GM19328 (cell line): ENCODE results near the gene TRIO.
A peak's percentile ranks its signal among the peaks of the same experiment; 100 is the strongest.

ENCODE experiments used
- ATAC-seq: cut with Tn5 transposase; IDR thresholded peaks from one replicate; pipeline ENCODE4 v1.9.1; 2021; ENCODE audit warnings: mild to moderate bottlenecking, moderate library complexity; ENCODE audit not compliant: unreplicated experiment

Gene TRIO

GRCh38 chr5:14260637-14261036, 117.5 kb downstream of the TRIO start:
- no peak for ATAC-seq

- ATAC-seq = no peak
These were observed 118.1 kb downstream of the TRIO start for GRCh38 chr5:14261235-14261634.

GRCh38 chr5:14261856-14262611, 118.9 kb downstream of the TRIO start:
- ATAC-seq = no peak

- no peak for ATAC-seq
These were observed 120.0 kb downstream of the TRIO start for GRCh38 chr5:14263113-14263512.

GRCh38 chr5:14263699-14264098, 120.6 kb downstream of the TRIO start:
- ATAC-seq = no peak

- ATAC-seq = peak; percentile 87
These were observed 121.6 kb downstream of the TRIO start for GRCh38 chr5:14264605-14265316.

- no peak for ATAC-seq
These were observed 122.4 kb downstream of the TRIO start for GRCh38 chr5:14265570-14265969.

- ATAC-seq = no peak
These were observed 123.0 kb downstream of the TRIO start for GRCh38 chr5:14266171-14266570.

- no peak for ATAC-seq
These were observed 123.5 kb downstream of the TRIO start for GRCh38 chr5:14266686-14267085.

- ATAC-seq = no peak
These were observed 124.2 kb downstream of the TRIO start for GRCh38 chr5:14267166-14267838.

- ATAC-seq = no peak
These were observed 125.0 kb downstream of the TRIO start for GRCh38 chr5:14267991-14268708.

GRCh38 chr5:14268738-14269137, 125.6 kb downstream of the TRIO start:
- no peak for ATAC-seq

GRCh38 chr5:14269395-14269794, 126.3 kb downstream of the TRIO start:
- ATAC-seq = no peak

- peak; percentile 57 for ATAC-seq
These were observed 127.1 kb downstream of the TRIO start for GRCh38 chr5:14270209-14270702.

GRCh38 chr5:14272548-14273205, 129.5 kb downstream of the TRIO start:
- no peak for ATAC-seq

- ATAC-seq = no peak
These were observed 130.1 kb downstream of the TRIO start for GRCh38 chr5:14273207-14273767.

GRCh38 chr5:14276380-14276779, 133.2 kb downstream of the TRIO start:
- no peak for ATAC-seq

GRCh38 chr5:14277385-14278320, 134.5 kb downstream of the TRIO start:
- no peak for ATAC-seq

GRCh38 chr5:14280294-14280854, 137.2 kb downstream of the TRIO start:
- ATAC-seq = no peak
